ENCODE results near the gene ZBTB8B. TPM values are rescaled to one million over a fixed set of nuclear protein-coding genes. Genes with fewer than 3 reads are reported as not detected.

Gene ZBTB8B
- total RNA-seq, 1 experiment from 2014 or later, result 1.9 TPM

DNA sequence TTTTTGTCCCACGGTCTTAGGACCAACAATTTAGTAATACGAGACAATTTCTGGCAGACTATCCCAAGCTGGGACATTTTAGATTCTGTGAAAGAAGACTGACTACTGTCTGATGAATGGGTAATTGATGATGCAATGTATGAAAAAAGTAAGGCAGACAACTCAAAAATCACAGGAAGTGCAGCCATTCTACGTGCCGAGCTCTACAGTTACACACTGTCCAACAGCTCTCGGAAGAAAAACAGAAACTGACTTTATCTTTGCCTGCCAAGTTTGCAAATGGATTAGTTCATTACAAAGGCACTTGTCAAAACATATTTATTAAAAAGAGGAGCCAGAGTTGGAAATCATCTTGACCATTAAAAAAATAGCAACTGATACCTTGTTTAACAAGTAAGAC lies 31.3 kb downstream of the ZBTB8B start:
- Histone ChIP-seq H3K23ac (ENCODE audit: insufficient read length, low read depth, low read length) (no peak overlapping the region), H3K14ac (ENCODE audit: insufficient read depth, low read length) (no peak overlapping the region), H2AK5ac (ENCODE audit: insufficient read length, low read length) (no peak overlapping the region), H2BK5ac (ENCODE audit: insufficient read length, low read length) (no peak overlapping the region), H4K20me1 (ENCODE audit: control insufficient read depth, insufficient read depth, insufficient read length) (no peaks in the 10 kb centered on the region), H3K9ac (ENCODE audit: extremely low read depth, insufficient read length, low read length) (no peak overlapping the region), H3K4me1 (ENCODE audit: insufficient read depth, low read length) (no peaks in the 10 kb centered on the region), H2BK15ac (ENCODE audit: low read depth, low read length) (no peak overlapping the region), H3K4me2 (ENCODE audit: insufficient read depth, insufficient read length, low read length) (no peak overlapping the region), H3K79me1 (ENCODE audit: insufficient read depth, low read depth, low read length, poor library complexity, severe bottlenecking) (no peaks in the 10 kb centered on the region), H3K79me2 (ENCODE audit: insufficient read depth, low read length) (no peaks in the 10 kb centered on the region), H3K4ac (ENCODE audit: low read depth, low read length) (no peak overlapping the region), H3K27me3 (ENCODE audit: insufficient read depth, low read length) (no peaks in the 10 kb centered on the region), H4K5ac (ENCODE audit: insufficient read length, low read depth, low read length) (no peak overlapping the region), H3T11ph (ENCODE audit: low read length) (no peak overlapping the region), H2AFZ (ENCODE audit: low read length) (no peak overlapping the region), H3K56ac (ENCODE audit: insufficient read length, low read depth, low read length) (no peak overlapping the region), H3K27ac (ENCODE audit: insufficient read length, low read depth, low read length) (no peak overlapping the region), H3K9me3 (ENCODE audit: control insufficient read depth, low read depth, low read length) (no peaks in the 10 kb centered on the region), H3K23me2 (ENCODE audit: insufficient read length, low read depth, low read length, poor library complexity, severe bottlenecking) (no peaks in the 10 kb centered on the region), H4K8ac (replicated peaks; ENCODE audit: insufficient read length, low read depth, low read length) (no peak overlapping the region), H2BK12ac (ENCODE audit: insufficient read length, low read depth, low read length) (no peak overlapping the region), H2BK20ac (ENCODE audit: low read depth, low read length, poor library complexity, severe bottlenecking) (no peak overlapping the region), H3K18ac (ENCODE audit: insufficient read length, low read depth, low read length) (no peak overlapping the region), H2BK120ac (ENCODE audit: low read depth, low read length, poor library complexity, severe bottlenecking) (no peak overlapping the region), H4K91ac (ENCODE audit: insufficient read length, low read depth, low read length) (no peak overlapping the region)
- Mint-ChIP-seq H3K4me1 (peaks cover 6 to 11% of the 10 kb centered on the region in 2 experiments), H3K9me3 (no peaks in the 10 kb centered on the region), H3K27ac (no peak overlapping the region), H3K36me3 (ENCODE audit: insufficient read depth in 1 of 3, low read depth in 3 of 3) (no peaks in the 10 kb centered on the region; a peak in 1 of 7 replicates), H3K4me3 (no peak overlapping the region), H3K27me3 (ENCODE audit: low read depth) (no peaks in the 10 kb centered on the region)
- no peak for DNase-seq
- no peak for TF ChIP-seq CTCF (conservative IDR thresholded peaks at IDR 0.05)
- no CpG with 5 or more reads among the region's 5 CpGs for WGBS (ENCODE audit: extremely low coverage, insufficient read length, low lambda C conversion rate)

All from H9 (cell line).